ENCODE measurements around the gene STIP1. TPM values are rescaled to one million over a fixed set of nuclear protein-coding genes. Genes with fewer than 3 reads are reported as not detected.

STIP1 gene
- total and polyA plus RNA-seq, 2 experiments from 2014 or later: 231 to 240 TPM

- DNase-seq (ENCODE audit: low read depth in 1 of 2, low spot score in 1 of 2): no peak
- Histone ChIP-seq H3K27ac (no peak overlapping the region), H3K9me3 (ENCODE audit: low read depth) (no peaks in the 10 kb centered on the region), H3K4me3 (no peak overlapping the region), H3K36me3 (no peaks in the 10 kb centered on the region), H3K27me3 (no peaks in the 10 kb centered on the region), H3K4me1 (ENCODE audit: low read depth) (no peaks in the 10 kb centered on the region)
- TF ChIP-seq CTCF (IDR thresholded peaks at IDR 0.05; ENCODE audit: low read depth, low read length): no peak
Observed at GRCh38 chr11:64253481-64253880, 67.5 kb downstream of the STIP1 start.

Other genes starting within 250 kb of the STIP1 start
- 56.7 and 82.7 TPM in 2 replicates for gene NAA40, start 247.2 kb upstream of the STIP1 start, total RNA-seq
- 59.1 and 60.9 TPM in 2 replicates for gene NAA40, start 247.2 kb upstream of the STIP1 start, polyA plus RNA-seq
- gene COX8A, start 211.6 kb upstream of the STIP1 start, total RNA-seq: 712 and 1,446 TPM in 2 replicates
- gene COX8A, start 211.6 kb upstream of the STIP1 start, polyA plus RNA-seq: 789 and 1,014 TPM in 2 replicates
- gene OTUB1, start 199.7 kb upstream of the STIP1 start, total RNA-seq: 119 and 183 TPM in 2 replicates
- gene OTUB1, start 199.7 kb upstream of the STIP1 start, polyA plus RNA-seq: 226 and 269 TPM in 2 replicates
- 0.53 and 0.69 TPM in 2 replicates for gene FLRT1, start 150.2 kb upstream of the STIP1 start, total RNA-seq
- 0.92 and 2.9 TPM in 2 replicates for gene FLRT1, start 150.2 kb upstream of the STIP1 start, polyA plus RNA-seq
- gene MACROD1, start 20.1 kb upstream of the STIP1 start, total RNA-seq: 116 and 156 TPM in 2 replicates
- gene MACROD1, start 20.1 kb upstream of the STIP1 start, polyA plus RNA-seq: 134 and 198 TPM in 2 replicates
- gene FERMT3, start 20.6 kb downstream of the STIP1 start, total RNA-seq: 0.11 and 1.8 TPM in 2 replicates
- gene FERMT3, start 20.6 kb downstream of the STIP1 start, polyA plus RNA-seq: 1.1 and 2.1 TPM in 2 replicates
- 117 and 131 TPM in 2 replicates for gene TRPT1, start 40.0 kb downstream of the STIP1 start, total RNA-seq
- 137 and 161 TPM in 2 replicates for gene TRPT1, start 40.0 kb downstream of the STIP1 start, polyA plus RNA-seq
- 76.0 and 98.8 TPM in 2 replicates for gene NUDT22, start 40.1 kb downstream of the STIP1 start, total RNA-seq
- 88.3 and 90.6 TPM in 2 replicates for gene NUDT22, start 40.1 kb downstream of the STIP1 start, polyA plus RNA-seq
- 75.5 and 79.9 TPM in 2 replicates for gene DNAJC4, start 44.4 kb downstream of the STIP1 start, total RNA-seq
- gene DNAJC4, start 44.4 kb downstream of the STIP1 start, polyA plus RNA-seq: 126 and 132 TPM in 2 replicates
- 162 and 206 TPM in 2 replicates for gene VEGFB, start 48.4 kb downstream of the STIP1 start, total RNA-seq
- 178 and 199 TPM in 2 replicates for gene VEGFB, start 48.4 kb downstream of the STIP1 start, polyA plus RNA-seq
- gene FKBP2, start 54.9 kb downstream of the STIP1 start, total RNA-seq: 102 and 177 TPM in 2 replicates
- 191 and 321 TPM in 2 replicates for gene FKBP2, start 54.9 kb downstream of the STIP1 start, polyA plus RNA-seq
- 220 and 240 TPM in 2 replicates for gene PPP1R14B, start 60.8 kb downstream of the STIP1 start, total RNA-seq
- gene PPP1R14B, start 60.8 kb downstream of the STIP1 start, polyA plus RNA-seq: 238 and 288 TPM in 2 replicates
- gene PLCB3, start 65.4 kb downstream of the STIP1 start, total RNA-seq: 20.3 and 24.7 TPM in 2 replicates
- gene PLCB3, start 65.4 kb downstream of the STIP1 start, polyA plus RNA-seq: 10.6 and 11.0 TPM in 2 replicates
- gene BAD, start 98.5 kb downstream of the STIP1 start, total RNA-seq: 155 and 200 TPM in 2 replicates
- 168 and 195 TPM in 2 replicates for gene BAD, start 98.5 kb downstream of the STIP1 start, polyA plus RNA-seq
- 37.7 and 41.4 TPM in 2 replicates for gene GPR137, start 99.7 kb downstream of the STIP1 start, total RNA-seq
- 67.8 and 82.6 TPM in 2 replicates for gene GPR137, start 99.7 kb downstream of the STIP1 start, polyA plus RNA-seq
- not detected in 2 replicates for gene KCNK4, start 105.1 kb downstream of the STIP1 start, total RNA-seq
- gene KCNK4, start 105.1 kb downstream of the STIP1 start, polyA plus RNA-seq: not detected in 2 replicates
- not detected in 2 replicates for gene CATSPERZ, start 114.2 kb downstream of the STIP1 start, total RNA-seq
- gene CATSPERZ, start 114.2 kb downstream of the STIP1 start, polyA plus RNA-seq: 0.54 and 0.56 TPM in 2 replicates
- gene ESRRA, start 119.4 kb downstream of the STIP1 start, total RNA-seq: 77.0 and 94.0 TPM in 2 replicates
- gene ESRRA, start 119.4 kb downstream of the STIP1 start, polyA plus RNA-seq: 48.8 and 49.3 TPM in 2 replicates
- gene TRMT112, start 131.4 kb downstream of the STIP1 start, total RNA-seq: 298 and 438 TPM in 2 replicates
- 331 and 375 TPM in 2 replicates for gene TRMT112, start 131.4 kb downstream of the STIP1 start, polyA plus RNA-seq
- gene PRDX5, start 131.9 kb downstream of the STIP1 start, total RNA-seq: 500 and 570 TPM in 2 replicates
- 646 and 784 TPM in 2 replicates for gene PRDX5, start 131.9 kb downstream of the STIP1 start, polyA plus RNA-seq
- 5.9 and 8.4 TPM in 2 replicates for gene CCDC88B, start 154.0 kb downstream of the STIP1 start, total RNA-seq
- gene CCDC88B, start 154.0 kb downstream of the STIP1 start, polyA plus RNA-seq: 8.6 and 9.5 TPM in 2 replicates
- 28.2 and 30.4 TPM in 2 replicates for gene RPS6KA4, start 173.0 kb downstream of the STIP1 start, total RNA-seq
- gene RPS6KA4, start 173.0 kb downstream of the STIP1 start, polyA plus RNA-seq: 19.7 and 22.3 TPM in 2 replicates